HG02973 (cell line): ENCODE measurements around the gene CAMK2G.
A peak's percentile ranks its signal among the peaks of the same experiment; 100 is the strongest.

ENCODE experiments used
- ATAC-seq: cut with Tn5 transposase; IDR thresholded peaks from one replicate; pipeline ENCODE4 v1.9.1; 2021; ENCODE audit warnings: moderate library complexity; ENCODE audit not compliant: unreplicated experiment

The CAMK2G gene

DNA sequence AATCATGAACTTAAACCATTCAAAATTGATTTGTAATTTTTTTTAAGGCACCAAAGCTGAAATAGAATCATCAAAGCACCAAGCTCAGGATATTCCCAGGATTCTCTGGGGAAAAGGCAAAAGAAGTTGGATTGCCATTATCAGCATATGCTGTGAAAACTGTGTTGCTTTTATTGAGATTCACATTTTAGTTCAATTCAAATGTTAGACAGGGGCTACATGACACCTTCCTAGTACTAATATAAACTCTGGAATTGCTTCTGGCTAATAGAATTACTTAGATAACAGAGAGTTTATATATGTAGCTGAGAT, 58.7 kb downstream of the CAMK2G start:
- no peak for ATAC-seq

DNA sequence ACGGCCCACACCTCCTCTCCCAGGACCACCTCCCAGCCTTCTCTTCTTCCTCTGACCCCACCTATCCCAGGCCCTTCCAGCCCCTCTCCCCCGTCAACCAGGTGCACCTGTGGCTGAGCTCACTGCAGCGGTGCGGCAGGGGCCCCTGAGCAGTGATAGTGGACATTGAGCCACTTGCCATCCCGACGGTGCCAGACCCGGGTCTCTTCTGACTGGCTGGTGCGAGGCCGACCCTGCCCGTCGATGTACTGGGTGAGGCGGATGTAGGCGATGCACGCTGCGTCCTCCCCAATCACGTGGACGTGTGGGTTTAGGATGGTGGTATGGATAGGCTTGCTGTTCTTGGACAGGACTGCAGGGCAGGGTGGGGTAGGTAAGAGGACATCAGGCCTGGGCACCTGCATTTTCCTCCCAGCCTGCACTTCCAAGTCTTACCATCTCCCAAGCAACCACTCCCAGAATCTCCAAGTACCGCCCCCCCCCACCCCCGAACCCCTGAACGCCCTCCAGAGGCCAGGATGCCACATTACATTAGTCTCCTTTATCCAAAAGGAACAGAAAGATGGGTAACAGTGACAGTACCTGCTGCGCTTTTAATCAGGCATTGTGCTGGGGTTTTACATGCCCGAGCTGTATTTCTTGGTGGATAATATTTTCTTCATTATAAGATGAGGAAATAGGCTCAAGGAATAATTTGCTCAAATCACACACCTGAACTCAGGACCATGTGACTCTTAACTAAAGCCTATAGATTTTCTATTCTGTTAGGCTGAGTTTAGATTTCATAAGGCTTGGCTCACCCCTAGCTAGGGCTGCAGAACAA, 59.2 kb downstream of the CAMK2G start:
- no peak for ATAC-seq

DNA sequence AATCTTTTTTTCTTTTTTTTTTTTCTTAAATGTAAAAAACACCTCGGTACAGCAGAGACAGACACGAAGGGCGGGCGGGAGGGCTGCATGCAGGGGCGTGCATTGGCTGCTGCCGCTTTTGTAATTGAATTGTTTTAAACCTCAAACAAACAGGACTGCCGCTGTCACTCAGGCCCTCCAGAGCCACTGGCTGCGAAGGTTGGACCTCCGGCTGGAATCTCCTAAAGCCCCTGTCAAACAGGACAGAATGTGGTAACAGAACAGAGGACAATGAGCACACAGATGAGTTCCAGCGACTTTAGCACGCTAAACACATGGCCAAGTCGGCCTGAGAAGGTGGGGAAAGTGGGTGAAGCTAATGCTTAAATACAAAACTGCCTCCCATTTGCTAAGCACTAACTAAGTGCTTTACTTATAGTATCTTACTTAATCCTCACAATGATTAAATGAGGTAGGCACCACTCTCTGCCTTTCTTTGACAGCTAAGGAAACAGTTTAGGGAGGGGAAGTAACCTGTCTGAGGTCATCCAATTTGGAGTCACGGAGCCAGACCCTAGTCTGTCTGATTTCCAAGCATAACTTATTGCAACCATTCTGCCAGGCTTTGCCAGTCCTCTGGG, 60.0 kb downstream of the CAMK2G start:
- ATAC-seq, result no peak

DNA sequence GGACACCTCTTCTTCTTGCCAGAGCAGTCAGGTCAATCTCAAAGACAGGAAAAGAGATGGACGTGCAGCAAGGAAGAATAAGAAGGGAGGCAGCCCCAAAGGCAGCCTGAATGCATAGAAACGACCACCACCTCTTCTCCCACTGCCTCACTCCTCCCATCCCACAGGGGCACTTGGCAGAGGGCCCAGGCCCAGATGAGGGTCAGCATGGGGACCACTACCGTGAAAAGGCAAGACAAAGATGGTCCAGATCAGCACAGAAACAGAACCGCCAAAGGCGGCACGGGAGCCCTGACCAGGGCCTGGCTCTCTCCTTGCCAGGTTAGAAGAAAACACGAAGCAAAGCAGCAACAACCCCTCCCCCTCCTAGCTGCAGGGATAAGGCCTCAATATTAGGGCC, 61.0 kb downstream of the CAMK2G start:
- no peak for ATAC-seq

DNA sequence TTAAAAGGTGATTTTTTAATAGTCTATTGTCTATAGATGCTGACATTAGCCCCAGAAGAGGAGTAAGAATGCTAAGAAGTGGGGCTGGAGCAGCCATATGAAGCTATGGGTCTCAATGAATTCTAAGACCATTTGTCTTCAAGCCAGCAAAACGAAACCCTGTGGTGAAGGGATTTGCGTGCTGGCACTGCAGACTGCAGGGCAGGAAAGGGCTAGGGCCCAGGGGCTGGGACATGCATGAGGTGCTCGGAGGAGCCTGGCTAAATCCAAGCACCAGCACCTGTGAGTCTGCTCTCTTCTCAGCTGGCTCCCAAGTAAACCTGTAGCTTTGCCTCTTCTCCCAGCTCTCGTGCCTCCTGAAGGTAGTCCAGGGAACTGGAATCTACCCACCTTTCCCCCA, 61.7 kb downstream of the CAMK2G start:
- no peak for ATAC-seq

- peak; percentile 27 for ATAC-seq
Measured at GRCh38 chr10:73810735-73811465, 63.5 kb downstream of the CAMK2G start.

DNA sequence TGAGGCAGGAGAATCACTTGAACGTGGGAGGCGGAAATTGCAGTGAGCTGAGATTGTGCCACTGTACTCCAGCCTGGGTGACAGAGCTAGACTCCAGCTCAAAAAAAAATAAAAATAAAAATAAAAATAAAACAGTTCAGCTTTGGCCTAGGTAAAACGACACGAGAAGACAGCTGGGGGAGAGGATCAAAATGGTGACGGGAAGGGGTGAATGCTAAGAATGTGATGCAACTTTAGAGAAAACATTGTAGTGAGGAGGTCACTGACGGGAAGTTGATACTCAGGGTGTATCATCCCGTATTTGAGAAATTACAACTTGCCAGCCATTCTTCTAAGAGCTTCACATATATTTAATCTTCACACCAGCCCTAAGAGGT, 64.0 kb downstream of the CAMK2G start:
- ATAC-seq, result no peak

GRCh38 chr10:73809061-73809818, 65.1 kb downstream of the CAMK2G start:
- no peak for ATAC-seq

GRCh38 chr10:73808021-73808815, 66.1 kb downstream of the CAMK2G start:
- ATAC-seq, result no peak

DNA sequence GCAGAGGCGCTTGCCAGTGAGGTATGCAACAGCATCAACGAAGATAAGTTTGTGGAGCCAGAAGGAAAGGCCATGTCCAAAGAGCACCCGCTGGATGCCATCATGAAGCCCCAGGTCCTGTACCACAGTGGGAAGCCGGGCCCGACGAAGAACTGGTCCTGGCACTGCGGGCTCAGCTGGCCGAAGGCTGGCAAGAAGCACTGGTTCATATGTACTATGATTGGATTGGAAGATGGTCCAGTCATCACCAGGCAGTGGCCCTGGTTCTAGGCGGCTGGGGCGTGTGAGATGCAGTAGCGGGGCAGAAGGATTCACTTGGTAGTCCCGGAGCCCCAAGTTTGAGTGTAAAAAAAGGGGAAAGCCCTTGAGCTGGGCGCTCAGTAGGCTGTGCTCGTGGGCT, 66.9 kb downstream of the CAMK2G start:
- ATAC-seq, result no peak

DNA sequence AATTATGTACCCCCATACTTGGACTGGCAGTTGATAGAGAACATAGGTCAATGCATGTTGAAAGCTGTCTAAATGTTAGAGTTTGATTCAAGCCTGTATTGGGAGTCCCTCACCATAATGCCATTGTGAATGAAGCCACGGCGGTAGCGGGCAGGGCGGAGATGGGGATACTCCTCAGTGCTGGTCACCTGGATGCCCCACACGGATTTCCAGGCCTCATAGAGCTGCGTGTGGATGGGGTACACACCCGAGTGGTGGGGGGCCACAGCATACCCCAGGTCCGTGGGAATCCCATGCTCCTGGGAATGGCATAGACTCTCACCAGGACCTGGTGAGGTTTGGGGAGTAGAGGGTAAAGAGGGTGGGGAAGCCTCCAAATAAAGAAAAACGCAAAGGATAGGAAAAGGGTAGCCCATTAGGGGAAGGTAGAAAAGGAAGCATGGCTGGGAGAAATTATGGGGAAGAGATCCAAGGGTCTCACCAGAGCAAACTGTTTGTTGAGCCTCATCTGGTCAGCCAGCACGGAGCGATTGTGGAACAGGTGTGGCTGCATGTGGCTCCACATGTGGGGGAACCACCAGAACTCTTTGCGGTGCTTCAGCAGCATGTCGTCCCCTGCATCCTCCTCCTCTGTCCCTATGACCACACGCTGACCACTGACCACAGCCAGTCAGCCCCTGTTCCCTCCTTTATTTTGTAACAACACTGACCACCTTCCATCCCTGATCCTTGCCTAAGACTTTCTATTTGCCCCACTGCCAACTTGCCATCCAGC, 68.0 kb downstream of the CAMK2G start:
- no peak for ATAC-seq

- peak; percentile 58 for ATAC-seq
Measured at GRCh38 chr10:73803680-73804286, 70.6 kb downstream of the CAMK2G start.

DNA sequence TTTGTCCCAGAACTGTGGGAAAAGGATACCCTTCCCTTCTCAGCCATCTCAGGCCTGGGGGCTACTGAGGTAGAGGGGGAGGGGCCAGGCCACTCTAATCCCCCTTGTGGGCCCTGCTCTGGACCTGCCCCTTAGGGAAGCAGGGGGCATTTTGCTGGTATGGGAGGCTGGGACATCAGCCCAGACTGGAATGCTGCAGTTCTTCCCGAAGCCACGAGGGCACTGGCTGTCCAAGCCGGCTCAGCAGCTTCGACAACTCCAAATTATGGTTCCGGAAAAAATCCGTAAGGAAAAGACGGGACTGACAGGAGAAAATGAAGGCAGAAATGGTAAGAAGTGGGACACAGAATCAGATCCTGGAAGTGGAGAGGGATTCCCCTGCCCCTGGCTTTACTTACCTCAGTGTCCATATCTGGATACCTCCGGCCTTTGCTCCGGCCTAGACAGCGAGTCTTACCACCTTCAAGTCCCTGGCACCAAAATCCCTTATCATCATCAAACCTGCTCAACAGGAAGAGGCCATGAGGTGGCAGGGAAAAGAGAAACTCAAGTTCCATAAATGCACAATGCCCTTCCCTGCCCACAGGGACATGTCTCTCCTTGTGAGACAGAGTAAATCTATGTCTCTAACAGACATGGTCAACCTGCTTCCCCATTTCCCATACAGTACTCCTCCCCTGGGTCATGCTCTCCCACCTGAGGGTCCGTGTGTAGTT, 71.9 kb downstream of the CAMK2G start:
- no peak for ATAC-seq

- ATAC-seq, result no peak
Measured at GRCh38 chr10:73801253-73801590, 73.1 kb downstream of the CAMK2G start.

DNA sequence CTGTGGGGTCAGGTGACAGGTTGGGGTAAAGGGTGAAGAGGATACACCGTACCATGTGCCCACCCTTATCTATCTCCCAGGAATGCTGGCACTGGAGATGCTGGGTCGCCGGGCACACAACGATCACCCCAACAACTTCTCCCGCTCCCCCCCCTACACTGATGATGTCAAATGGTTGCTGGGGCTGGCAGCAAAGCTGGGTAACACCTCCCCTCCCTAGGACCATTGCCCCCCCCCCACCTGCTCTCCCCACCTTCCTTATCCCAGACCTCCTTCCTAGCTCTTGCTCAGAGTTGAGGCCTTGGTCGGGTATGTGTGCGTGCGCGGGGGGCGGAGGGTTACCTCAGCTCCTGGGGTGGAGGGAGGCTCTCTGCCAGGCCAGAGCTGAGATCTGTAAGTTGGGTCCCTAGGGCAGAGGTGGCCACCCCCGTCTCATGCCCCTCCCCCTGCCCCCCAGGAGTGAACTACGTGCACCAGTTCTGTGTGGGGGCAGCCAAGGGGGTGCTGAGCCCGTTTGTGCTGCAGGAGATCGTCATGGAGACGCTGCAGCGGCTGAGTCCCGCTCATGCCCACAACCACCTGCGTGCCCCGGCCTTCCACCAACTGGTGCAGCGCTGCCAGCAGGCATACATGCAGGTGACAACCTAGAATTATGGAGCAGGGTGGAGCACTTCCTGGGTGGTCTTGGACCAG, 73.6 kb downstream of the CAMK2G start:
- no peak for ATAC-seq

DNA sequence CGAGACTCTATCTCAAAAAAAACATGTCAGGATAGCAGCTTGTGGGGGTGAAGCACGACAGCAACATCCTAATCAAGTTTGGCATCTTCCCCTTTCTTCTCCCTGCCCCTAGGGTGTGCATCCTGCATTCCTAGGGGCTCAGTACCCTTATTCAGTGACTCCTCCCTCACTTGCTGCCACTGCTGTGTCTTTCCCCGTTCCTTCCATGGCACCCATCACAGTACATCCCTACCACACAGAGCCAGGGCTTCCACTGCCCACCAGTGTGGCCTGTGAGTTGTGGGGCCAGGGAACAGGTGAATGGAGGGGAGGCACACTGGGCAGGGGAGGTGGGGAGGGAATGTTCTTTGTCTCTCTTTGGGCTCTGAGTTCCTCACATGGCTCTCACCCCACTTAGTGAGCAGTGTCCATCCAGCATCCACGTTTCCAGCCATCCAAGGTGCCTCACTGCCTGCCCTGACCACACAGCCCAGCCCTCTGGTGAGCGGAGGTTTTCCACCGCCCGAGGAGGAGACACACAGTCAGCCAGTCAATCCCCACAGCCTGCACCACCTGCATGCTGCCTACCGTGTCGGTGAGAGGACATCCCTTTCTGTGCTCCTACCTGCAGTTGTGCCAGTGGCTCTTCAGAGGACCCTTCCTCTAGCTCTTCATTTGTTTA, 74.3 kb downstream of the CAMK2G start:
- no peak for ATAC-seq

DNA sequence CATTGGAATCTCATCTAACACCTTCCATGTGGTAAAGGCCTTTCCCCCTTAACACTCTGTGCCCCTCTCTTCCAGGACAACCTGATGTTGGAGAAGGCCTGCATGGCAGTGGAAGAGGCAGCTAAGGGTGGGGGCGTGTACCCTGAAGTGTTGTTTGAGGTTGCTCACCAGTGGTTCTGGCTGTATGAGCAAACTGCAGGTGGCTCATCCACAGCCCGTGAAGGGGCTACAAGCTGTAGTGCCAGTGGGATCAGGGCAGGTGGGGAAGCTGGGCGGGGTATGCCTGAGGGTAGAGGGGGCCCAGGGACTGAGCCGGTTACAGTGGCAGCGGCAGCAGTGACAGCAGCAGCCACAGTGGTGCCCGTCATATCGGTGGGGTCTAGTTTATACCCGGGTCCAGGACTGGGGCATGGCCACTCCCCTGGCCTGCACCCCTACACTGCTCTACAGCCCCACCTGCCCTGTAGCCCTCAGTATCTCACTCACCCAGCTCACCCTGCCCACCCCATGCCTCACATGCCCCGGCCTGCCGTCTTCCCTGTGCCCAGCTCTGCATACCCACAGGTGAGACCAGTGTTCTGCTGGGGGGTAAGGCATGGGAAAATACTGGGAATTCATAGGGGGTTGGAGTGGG, 75.3 kb downstream of the CAMK2G start:
- ATAC-seq, result no peak
